B cell (primary cell): Measurements from ENCODE around the gene PCDHGA3. TPM values are rescaled to one million over a fixed set of nuclear protein-coding genes. Genes with fewer than 3 reads are reported as not detected.

Source experiments
- ATAC-seq: fragments of 200-7000 bp; cut with Tn5 transposase; one replicate; pipeline ENCODE4 v1.10.0; 2021; ENCODE audit warnings: low read depth, mild to moderate bottlenecking, moderate number of reproducible peaks, moderate library complexity
- CTCF ChIA-PET: fragments of 350-600 bp; sonication (Branson Sonifier 250); formaldehyde crosslinking; loops from one replicate; lab custom pipeline; 2021; ENCODE audit warnings: antibody characterized with exemption, inconsistent platforms; lab: Charles Lee
- POLR2A ChIA-PET: fragments of 350-600 bp; sonication (Branson Sonifier 250); formaldehyde crosslinking; loops from one replicate; lab custom pipeline; 2021; ENCODE audit warnings: antibody characterized with exemption; lab: Charles Lee
- DNase-seq: peaks from one replicate; pipeline ENCODE4 v3.0.0; 2013
- H2AFZ ChIP-seq: 2 replicates; pipeline ENCODE4 v1.6.1; 2012; ENCODE audit warnings: mild to moderate bottlenecking, low read depth, low read length; ENCODE audit not compliant: insufficient read depth, poor library complexity, severe bottlenecking
- H3K27ac ChIP-seq, 2 donors: 1 replicate in 1 of 2; 2 replicates in 1 of 2; pipeline ENCODE4 v1.5.1; 2012 to 2013; ENCODE audit warnings: low read length in 2 of 2, mild to moderate bottlenecking in 2 of 2, moderate library complexity in 1 of 2
- H3K27me3 ChIP-seq, 4 experiments: fragments of 200-600 bp in 1 of 4; sonication (generic) in 1 of 4; replicated peaks in 1 of 4; 1 replicate in 2 of 4; 2 replicates in 2 of 4; pipeline versions ENCODE4 v1.6.1 to v1.7.0; 2013 to 2016; ENCODE audit warnings: low read length in 3 of 4, mild to moderate bottlenecking in 2 of 4, mixed read lengths in 1 of 4, moderate library complexity in 1 of 4; ENCODE audit not compliant: insufficient read depth in 4 of 4, control insufficient read depth in 3 of 4; ENCODE audit errors: control extremely low read depth in 1 of 4
- H3K36me3 ChIP-seq, 2 experiments: replicated peaks in 1 of 2; 1 replicate in 1 of 2; 2 replicates in 1 of 2; pipeline versions ENCODE4 v1.6.1 to v1.7.1; 2013; ENCODE audit warnings: low read length in 1 of 2; ENCODE audit not compliant: insufficient read depth in 2 of 2, control insufficient read depth in 1 of 2; ENCODE audit errors: control extremely low read depth in 1 of 2, extremely low read depth in 1 of 2
- H3K4me1 ChIP-seq, 2 donors: fragments of 200-600 bp in 1 of 2; sonication (generic) in 1 of 2; 1 replicate in 1 of 2; 2 replicates in 1 of 2; pipeline versions ENCODE4 v1.5.1 to v1.6.1; 2013 to 2017; ENCODE audit warnings: low read length in 2 of 2; ENCODE audit not compliant: control insufficient read depth in 2 of 2, insufficient read depth in 2 of 2
- H3K4me2 ChIP-seq: replicated peaks from 2 replicates; pipeline ENCODE3; 2012; ENCODE audit warnings: mild to moderate bottlenecking, low read depth, low read length; ENCODE audit not compliant: poor library complexity, severe bottlenecking
- H3K4me3 ChIP-seq, 5 experiments: fragments of 200-600 bp in 1 of 5; sonication (generic) in 1 of 5; 1 replicate in 3 of 5; 2 replicates in 2 of 5; pipeline versions ENCODE4 v1.5.1 to v1.7.0; 2011 to 2016; ENCODE audit warnings: low read length in 4 of 5, mild to moderate bottlenecking in 4 of 5, low read depth in 2 of 5, control low read depth in 1 of 5, moderate library complexity in 1 of 5; ENCODE audit not compliant: insufficient read depth in 1 of 5; ENCODE audit errors: control extremely low read depth in 1 of 5, extremely low read depth in 1 of 5
- H3K79me2 ChIP-seq: fragments of 200-600 bp; sonication (generic); one replicate; pipeline ENCODE4 v1.6.0; 2016; ENCODE audit warnings: low read length; ENCODE audit not compliant: control insufficient read depth, insufficient read depth
- H3K9ac ChIP-seq: fragments of 200-600 bp; sonication (generic); 2 replicates; pipeline ENCODE4 v1.6.1; 2017; ENCODE audit warnings: mild to moderate bottlenecking, low read length, moderate library complexity
- H3K9me3 ChIP-seq, 3 donors: one replicate each; pipeline versions ENCODE4 v1.6.1 to v1.7.1; 2013; ENCODE audit warnings: low read length in 2 of 3; ENCODE audit not compliant: control insufficient read depth in 2 of 3, insufficient read depth in 1 of 3; ENCODE audit errors: control extremely low read depth in 1 of 3
- H4K20me1 ChIP-seq: 2 replicates; pipeline ENCODE4 v1.6.0; 2012; ENCODE audit warnings: mild to moderate bottlenecking, low read length; ENCODE audit not compliant: insufficient read depth, control insufficient read depth, poor library complexity, severe bottlenecking
- H3K27ac Mint-ChIP-seq: one replicate; pipeline ENCODE4 v1.8.0; 2021; ENCODE audit warnings: mixed read lengths
- H3K27me3 Mint-ChIP-seq: one replicate; pipeline ENCODE4 v1.8.0; 2021; ENCODE audit warnings: mixed read lengths
- H3K4me1 Mint-ChIP-seq: one replicate; pipeline ENCODE4 v1.8.0; 2021; ENCODE audit warnings: mixed read lengths
- H3K4me3 Mint-ChIP-seq: one replicate; pipeline ENCODE4 v1.8.0; 2021; ENCODE audit warnings: mixed read lengths
- H3K9me3 Mint-ChIP-seq: one replicate; pipeline ENCODE4 v1.8.0; 2022; ENCODE audit warnings: mixed read lengths; ENCODE audit not compliant: insufficient read depth
- EZH2 ChIP-seq: IDR thresholded peaks from 2 replicates; pipeline ENCODE4 v1.6.1; 2012; ENCODE audit warnings: borderline replicate concordance, low read depth, mild to moderate bottlenecking, moderate library complexity, low read length; ENCODE audit not compliant: insufficient read depth, poor library complexity, severe bottlenecking
- WGBS: methylation state at CpG from one replicate; pipeline ENCODE4 v1.1.5; 2013; ENCODE audit warnings: missing lambda C conversion rate; ENCODE audit not compliant: insufficient coverage; 5-methylcytosine and 5-hydroxymethylcytosine counted together
- intact Hi-C: fragments of 100-400 bp; cut with micrococcal nuclease; formaldehyde crosslinking; loops from one replicate; pipeline ENCODE4 v1.10.0; 2022
- polyA plus RNA-seq: library from polyadenylated mRNA; depleted of rRNA; stranded (reverse); fragments of >200 nt; gene quantifications from 2 replicates; pipeline ENCODE4 v1.2.3, GENCODE V29; 2012
- total RNA-seq, 2 donors: library from RNA; stranded (reverse); fragments of 120-200 nt in 1 of 2; gene quantifications; 1 replicate in 1 of 2; 2 replicates in 1 of 2; pipeline versions ENCODE4 v1.2.3 to v1.2.4, GENCODE V29; 2013 to 2022
- TF ChIP-seq, protein P1 (sequence below): fragments of 200-600 bp; IDR thresholded peaks from one replicate; pipeline ENCODE4 v1.8.0; 2022; ENCODE audit warnings: antibody characterized with exemption, mild to moderate bottlenecking

The PCDHGA3 gene
- total and polyA plus RNA-seq, 2 donors (not counting 1 experiment from before 2014, with no cell fraction given) = 0.10 to 0.32 TPM

- Histone ChIP-seq H3K27ac (no peak overlapping the region), H2AFZ (no peak overlapping the region), H3K79me2 (no peaks in the 10 kb centered on the region), H3K9ac (no peak overlapping the region), H3K4me1 (no peaks in the 10 kb centered on the region), H3K4me3 (no peak overlapping the region), H4K20me1 (no peaks in the 10 kb centered on the region), H3K4me2 (no peak overlapping the region), H3K9me3 (peaks cover 5 to 48% (median 31%) of the 10 kb centered on the region in 3 donors), H3K27me3 (peaks cover 0 to 60% (median 38%) of the 10 kb centered on the region in 4 experiments), H3K36me3 (no peaks in the 10 kb centered on the region)
- peaks cover 11% of the 10 kb centered on the region for H3K9me3 Mint-ChIP-seq
- H3K4me3 Mint-ChIP-seq = no peak overlapping the region
- 80% methylated on average over 2 of the region's 10 CpGs for WGBS
- intact Hi-C loops = no loop called here
- ChIA-PET CTCF (no interaction called here), POLR2A (no interaction called here)
- peaks cover 3% of the 10 kb centered on the region for H3K4me1 Mint-ChIP-seq
- no peak for TF ChIP-seq EZH2
- TF ChIP-seq, protein P1, sequence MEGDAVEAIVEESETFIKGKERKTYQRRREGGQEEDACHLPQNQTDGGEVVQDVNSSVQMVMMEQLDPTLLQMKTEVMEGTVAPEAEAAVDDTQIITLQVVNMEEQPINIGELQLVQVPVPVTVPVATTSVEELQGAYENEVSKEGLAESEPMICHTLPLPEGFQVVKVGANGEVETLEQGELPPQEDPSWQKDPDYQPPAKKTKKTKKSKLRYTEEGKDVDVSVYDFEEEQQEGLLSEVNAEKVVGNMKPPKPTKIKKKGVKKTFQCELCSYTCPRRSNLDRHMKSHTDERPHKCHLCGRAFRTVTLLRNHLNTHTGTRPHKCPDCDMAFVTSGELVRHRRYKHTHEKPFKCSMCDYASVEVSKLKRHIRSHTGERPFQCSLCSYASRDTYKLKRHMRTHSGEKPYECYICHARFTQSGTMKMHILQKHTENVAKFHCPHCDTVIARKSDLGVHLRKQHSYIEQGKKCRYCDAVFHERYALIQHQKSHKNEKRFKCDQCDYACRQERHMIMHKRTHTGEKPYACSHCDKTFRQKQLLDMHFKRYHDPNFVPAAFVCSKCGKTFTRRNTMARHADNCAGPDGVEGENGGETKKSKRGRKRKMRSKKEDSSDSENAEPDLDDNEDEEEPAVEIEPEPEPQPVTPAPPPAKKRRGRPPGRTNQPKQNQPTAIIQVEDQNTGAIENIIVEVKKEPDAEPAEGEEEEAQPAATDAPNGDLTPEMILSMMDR = no peak
- H3K27me3 Mint-ChIP-seq = peaks cover 64% of the 10 kb centered on the region
- H3K27ac Mint-ChIP-seq = no peak overlapping the region
- DNase-seq = no peak
- no peak for ATAC-seq
Measured at GRCh38 chr5:141388661-141389060, 45.0 kb downstream of the PCDHGA3 start.

DNA sequence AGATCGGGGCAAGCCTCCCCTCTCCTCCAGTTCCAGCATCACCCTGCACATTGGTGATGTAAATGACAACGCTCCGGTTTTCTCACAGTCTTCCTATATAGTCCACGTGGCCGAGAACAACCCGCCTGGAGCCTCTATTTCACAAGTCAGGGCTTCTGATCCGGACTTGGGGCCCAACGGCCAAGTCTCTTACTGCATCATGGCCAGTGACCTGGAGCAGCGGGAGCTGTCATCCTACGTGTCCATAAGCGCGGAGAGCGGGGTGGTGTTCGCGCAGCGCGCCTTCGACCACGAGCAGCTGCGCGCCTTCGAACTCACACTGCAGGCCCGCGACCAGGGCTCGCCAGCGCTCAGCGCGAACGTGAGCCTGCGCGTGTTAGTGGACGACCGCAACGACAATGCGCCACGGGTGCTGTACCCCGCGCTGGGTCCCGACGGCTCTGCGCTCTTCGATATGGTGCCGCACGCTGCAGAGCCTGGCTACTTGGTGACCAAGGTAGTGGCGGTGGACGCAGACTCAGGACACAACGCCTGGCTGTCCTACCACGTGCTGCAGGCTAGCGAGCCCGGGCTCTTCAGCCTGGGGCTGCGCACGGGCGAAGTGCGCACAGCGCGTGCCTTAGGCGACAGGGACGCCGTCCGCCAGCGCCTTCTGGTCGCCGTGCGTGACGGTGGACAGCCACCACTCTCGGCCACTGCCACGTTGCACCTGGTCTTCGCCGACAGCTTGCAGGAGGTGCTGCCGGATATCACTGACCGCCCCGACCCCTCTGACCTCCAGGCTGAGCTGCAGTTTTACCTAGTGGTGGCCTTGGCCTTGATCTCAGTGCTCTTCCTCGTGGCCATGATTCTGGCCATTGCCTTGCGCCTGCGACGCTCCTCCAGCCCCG is 45.8 kb downstream of the PCDHGA3 start:
- Mint-ChIP-seq H3K4me3 (no peak overlapping the region), H3K27ac (no peak overlapping the region), H3K4me1 (peaks cover 3% of the 10 kb centered on the region), H3K9me3 (peaks cover 10% of the 10 kb centered on the region), H3K27me3 (peaks cover 64% of the 10 kb centered on the region)
- H3K9me3 ChIP-seq = peaks cover 2 to 48% (median 30%) of the 10 kb centered on the region in 3 donors
- H3K27me3 ChIP-seq = peaks cover 0 to 60% (median 37%) of the 10 kb centered on the region in 4 experiments
- H3K27ac ChIP-seq = no peak overlapping the region
- H2AFZ ChIP-seq = no peak overlapping the region
- H3K9ac ChIP-seq = no peak overlapping the region
- DNase-seq (no peak), ATAC-seq (no peak)
- CTCF ChIA-PET = no interaction called here
- no peak for TF ChIP-seq EZH2
- TF ChIP-seq, protein P1 = no peak
- H3K36me3 ChIP-seq = no peaks in the 10 kb centered on the region
- intact Hi-C loops = no loop called here
- WGBS = 55% methylated on average over 77 of the region's 77 CpGs
- H3K4me2 ChIP-seq = no peak overlapping the region
- H3K79me2 ChIP-seq = no peaks in the 10 kb centered on the region
- no peaks in the 10 kb centered on the region for H3K4me1 ChIP-seq
- POLR2A ChIA-PET = no interaction called here
- H3K4me3 ChIP-seq = no peak overlapping the region
- no peaks in the 10 kb centered on the region for H4K20me1 ChIP-seq
